Thymus (tissue), 11 donors: ENCODE measurements around the gene MYO15A. TPM values are rescaled to one million over a fixed set of nuclear protein-coding genes. Genes with fewer than 3 reads are reported as not detected.

Experiments used
- DNase-seq, 9 donors: peaks; one replicate each; pipeline ENCODE4 v3.0.0-alpha.2; 2013; ENCODE audit warnings: low spot score in 9 of 9, low read depth in 6 of 9, missing footprints in 1 of 9
- H3K27ac ChIP-seq, 2 donors: one replicate each; pipeline ENCODE4 v1.5.1; 2013; ENCODE audit warnings: control low read depth in 1 of 2, low read depth in 1 of 2, low read length in 1 of 2, mild to moderate bottlenecking in 1 of 2, moderate library complexity in 1 of 2
- H3K27me3 ChIP-seq, 2 donors: one replicate each; pipeline ENCODE4 v1.5.1; 2013; ENCODE audit warnings: low read length in 1 of 2; ENCODE audit not compliant: control insufficient read depth in 2 of 2, insufficient read depth in 1 of 2
- H3K36me3 ChIP-seq, 2 donors: one replicate each; pipeline ENCODE4 v1.5.1; 2013; ENCODE audit warnings: low read length in 1 of 2, mild to moderate bottlenecking in 1 of 2, moderate library complexity in 1 of 2; ENCODE audit not compliant: control insufficient read depth in 2 of 2, insufficient read depth in 2 of 2
- H3K4me1 ChIP-seq, 2 donors: one replicate each; pipeline ENCODE4 v1.5.1; 2013; ENCODE audit warnings: low read length in 2 of 2; ENCODE audit not compliant: control insufficient read depth in 2 of 2, insufficient read depth in 2 of 2
- H3K4me3 ChIP-seq, 2 donors: one replicate each; pipeline ENCODE4 v1.5.1; 2013; ENCODE audit warnings: low read length in 2 of 2, control low read depth in 1 of 2, mild to moderate bottlenecking in 1 of 2
- H3K9me3 ChIP-seq, 2 donors: one replicate each; pipeline ENCODE4 v1.5.1; 2013; ENCODE audit warnings: low read length in 1 of 2, mild to moderate bottlenecking in 1 of 2; ENCODE audit not compliant: control insufficient read depth in 2 of 2, insufficient read depth in 1 of 2
- WGBS: extraction: QIAGEN DNeasy Blood & Tissue Kit; methylation state at CpG from one replicate; pipeline ENCODE4 v1.1.7; 2013; 5-methylcytosine and 5-hydroxymethylcytosine counted together
- polyA plus RNA-seq: library from polyadenylated mRNA; stranded (reverse); fragments of 200-250 nt; gene quantifications from one replicate; pipeline ENCODE4 v1.2.3, GENCODE V29; 2013
- total RNA-seq: library from RNA; stranded (reverse); fragments of 120-200 nt; gene quantifications from one replicate; pipeline ENCODE4 v1.2.4, GENCODE V29; 2013
- donor health status: healthy.

The MYO15A gene
- total and polyA plus RNA-seq, 2 donors: 0.24 to 1.9 TPM

DNA sequence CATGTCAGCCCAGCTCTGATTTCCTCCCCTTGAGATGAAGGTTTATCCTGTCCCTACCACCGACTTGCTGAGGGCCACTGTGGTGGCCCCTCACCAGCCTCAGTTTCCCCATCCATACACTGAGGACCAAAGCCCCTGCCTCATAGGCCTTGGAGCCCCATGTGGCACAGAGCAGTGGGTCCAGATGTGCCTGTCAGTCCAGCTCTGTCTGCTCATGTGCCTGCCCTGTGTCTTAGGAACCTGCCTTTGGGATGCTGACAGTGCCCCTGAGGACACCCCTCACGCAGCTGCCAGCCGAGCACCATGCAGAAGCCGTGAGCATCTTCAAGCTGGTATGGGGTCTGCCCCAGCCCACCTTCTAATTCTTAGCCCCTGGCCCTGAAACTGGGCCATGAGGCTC, 35.7 kb downstream of the MYO15A start:
- no peak overlapping the region for H3K4me3 ChIP-seq
- no peaks in the 10 kb centered on the region for H3K36me3 ChIP-seq
- H3K4me1 ChIP-seq: peaks cover 0 to 6% of the 10 kb centered on the region in 2 donors
- no peak for DNase-seq
- peaks cover 0 to 4% of the 10 kb centered on the region in 2 donors for H3K27me3 ChIP-seq
- no peaks in the 10 kb centered on the region for H3K9me3 ChIP-seq
- WGBS: 91% methylated on average over 4 of the region's 4 CpGs
- no peak overlapping the region for H3K27ac ChIP-seq

DNA sequence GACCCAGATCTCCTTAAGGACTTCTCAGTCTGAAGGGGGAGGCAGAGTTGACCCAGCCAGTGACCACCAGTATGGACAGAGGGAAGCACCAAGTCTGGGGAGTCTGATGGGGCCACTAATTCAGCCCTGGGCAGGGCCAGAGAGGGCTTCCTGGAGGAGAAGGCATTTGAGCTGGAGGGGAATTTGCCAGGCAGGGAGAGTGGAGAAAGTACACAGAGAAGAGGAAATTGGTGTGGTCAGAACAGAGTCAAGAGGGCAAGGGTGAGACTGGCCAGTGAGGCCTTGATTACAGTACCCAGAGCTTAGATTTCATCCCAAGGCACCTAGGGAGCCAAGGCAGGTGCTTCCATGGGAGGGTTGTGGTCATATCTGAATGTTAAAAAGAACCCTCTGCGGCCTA, 36.3 kb downstream of the MYO15A start:
- Histone ChIP-seq H3K27me3 (peaks cover 0 to 4% of the 10 kb centered on the region in 2 donors), H3K36me3 (no peaks in the 10 kb centered on the region), H3K4me3 (no peak overlapping the region), H3K27ac (no peak overlapping the region), H3K4me1 (peaks cover 0 to 6% of the 10 kb centered on the region in 2 donors), H3K9me3 (no peaks in the 10 kb centered on the region)
- no peak for DNase-seq
- WGBS: 95% methylated on average over 1 of the region's 1 CpG

DNA sequence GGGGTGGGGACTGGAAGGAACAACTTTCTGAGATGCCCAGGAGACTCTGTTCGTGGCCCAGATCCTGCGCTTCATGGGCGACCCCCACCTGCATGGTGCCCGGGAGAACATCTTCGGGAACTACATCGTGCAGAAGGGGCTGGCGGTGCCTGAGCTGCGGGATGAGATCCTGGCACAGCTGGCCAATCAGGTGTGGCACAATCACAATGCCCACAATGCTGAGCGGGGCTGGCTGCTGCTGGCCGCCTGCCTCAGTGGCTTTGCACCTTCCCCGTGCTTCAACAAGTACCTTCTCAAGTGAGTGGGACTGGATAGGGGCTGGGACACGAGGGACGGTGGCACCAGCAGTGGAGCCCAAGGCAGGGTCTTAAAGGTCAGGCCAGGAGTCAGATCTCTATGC, 37.3 kb downstream of the MYO15A start:
- Histone ChIP-seq H3K4me1 (peaks cover 0 to 3% of the 10 kb centered on the region in 2 donors), H3K36me3 (no peaks in the 10 kb centered on the region), H3K27ac (no peak overlapping the region), H3K9me3 (no peaks in the 10 kb centered on the region), H3K4me3 (no peak overlapping the region), H3K27me3 (peaks cover 0 to 4% of the 10 kb centered on the region in 2 donors)
- no peak for DNase-seq
- WGBS: 96% methylated on average over 13 of the region's 13 CpGs

DNA sequence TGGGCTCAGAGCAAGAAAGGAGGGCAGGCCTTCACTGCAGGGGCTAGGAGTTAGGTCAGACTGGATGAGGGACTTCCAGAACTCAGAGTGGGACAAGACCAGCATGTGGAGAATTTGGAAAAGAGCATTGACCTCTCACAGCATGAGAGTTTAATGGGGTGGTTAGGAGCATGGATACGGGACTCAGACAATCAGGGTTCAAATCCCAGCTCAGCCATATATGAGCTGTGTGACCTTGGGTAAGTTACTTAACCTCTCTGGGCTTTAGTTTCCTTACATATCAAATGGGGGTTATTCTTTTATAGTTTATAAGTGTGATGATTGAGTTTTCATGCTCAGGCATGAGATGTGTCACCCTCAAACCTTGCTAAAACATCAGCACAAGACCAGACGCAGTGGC, 37.7 kb downstream of the MYO15A start:
- no peak overlapping the region for H3K27ac ChIP-seq
- no peaks in the 10 kb centered on the region for H3K9me3 ChIP-seq
- no peak overlapping the region for H3K4me3 ChIP-seq
- peaks cover 0 to 4% of the 10 kb centered on the region in 2 donors for H3K27me3 ChIP-seq
- no peaks in the 10 kb centered on the region for H3K4me1 ChIP-seq
- WGBS: 95% methylated on average over 2 of the region's 2 CpGs
- no peaks in the 10 kb centered on the region for H3K36me3 ChIP-seq
- no peak for DNase-seq

DNA sequence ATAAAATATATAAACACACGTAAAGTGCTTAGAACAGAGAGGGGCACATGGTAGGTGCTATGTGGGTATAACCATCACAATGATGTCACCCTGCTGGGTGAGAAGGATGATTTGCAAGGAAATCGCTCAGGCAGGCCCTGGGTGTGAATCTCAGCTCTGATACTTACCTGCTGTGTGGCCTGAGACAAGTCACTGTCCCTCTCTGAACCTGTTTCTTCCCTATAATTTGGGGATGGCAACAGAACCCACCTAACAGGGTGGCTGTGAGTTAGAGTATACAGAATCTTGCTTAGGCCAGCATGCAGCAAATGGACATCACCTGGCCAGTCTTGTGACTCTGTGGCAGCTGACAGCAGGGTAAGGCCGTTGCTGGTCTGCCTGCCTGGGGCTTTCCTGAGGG, 38.4 kb downstream of the MYO15A start:
- Histone ChIP-seq H3K27me3 (peaks cover 0 to 6% of the 10 kb centered on the region in 2 donors), H3K36me3 (no peaks in the 10 kb centered on the region), H3K27ac (no peak overlapping the region), H3K9me3 (no peaks in the 10 kb centered on the region), H3K4me1 (no peaks in the 10 kb centered on the region), H3K4me3 (no peak overlapping the region)
- 92% methylated on average over 3 of the region's 3 CpGs for WGBS
- DNase-seq: no peak

DNA sequence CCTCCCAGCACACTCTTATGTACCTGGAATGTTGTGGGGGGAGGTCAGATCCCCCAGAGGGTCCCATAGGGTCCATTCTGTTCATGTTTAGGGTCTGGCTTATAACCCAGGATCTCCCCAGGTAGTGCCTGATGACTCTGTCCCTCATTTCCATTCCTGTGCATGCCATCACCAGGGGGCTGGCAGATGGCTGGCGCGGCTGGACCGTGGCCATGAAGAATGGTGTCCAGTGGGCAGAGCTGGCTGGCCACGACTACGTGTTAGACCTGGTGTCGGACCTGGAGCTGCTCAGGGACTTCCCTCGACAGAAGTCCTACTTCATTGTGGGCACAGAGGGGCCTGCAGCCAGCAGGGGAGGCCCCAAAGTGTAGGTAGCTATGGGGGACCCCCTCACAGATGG, 40.0 kb downstream of the MYO15A start:
- Histone ChIP-seq H3K27me3 (peaks cover 0 to 15% of the 10 kb centered on the region in 2 donors), H3K27ac (no peak overlapping the region), H3K4me1 (peaks cover 0 to under 1% of the 10 kb centered on the region in 2 donors), H3K36me3 (no peaks in the 10 kb centered on the region), H3K9me3 (no peaks in the 10 kb centered on the region), H3K4me3 (no peak overlapping the region)
- 97% methylated on average over 7 of the region's 7 CpGs for WGBS
- DNase-seq: no peak

DNA sequence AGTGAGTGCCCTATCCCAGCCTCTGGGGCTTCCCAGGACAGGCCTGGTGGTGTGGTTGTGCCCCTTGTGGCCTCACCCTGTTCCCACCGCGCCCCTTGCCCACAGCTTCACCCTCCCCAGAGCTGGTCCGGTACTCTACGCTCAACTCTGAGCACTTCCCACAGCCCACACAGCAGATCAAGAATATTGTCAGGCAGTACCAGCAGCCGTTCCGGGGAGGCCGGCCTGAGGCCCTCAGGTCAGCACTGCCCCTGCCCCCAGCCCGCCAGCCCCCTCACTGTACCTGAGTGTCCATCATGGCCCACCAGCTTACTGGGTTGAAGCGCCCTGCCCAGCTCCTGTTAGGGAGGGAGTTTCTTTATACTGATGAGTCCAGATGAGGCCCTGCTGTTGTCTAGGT, 42.7 kb downstream of the MYO15A start:
- H3K27ac ChIP-seq: no peak overlapping the region
- DNase-seq: no peak
- H3K4me3 ChIP-seq: no peak overlapping the region
- H3K4me1 ChIP-seq: peaks cover 0 to 7% of the 10 kb centered on the region in 2 donors
- H3K9me3 ChIP-seq: peaks cover 0 to 4% of the 10 kb centered on the region in 2 donors
- WGBS: 94% methylated on average over 9 of the region's 9 CpGs
- peaks cover 0 to 39% of the 10 kb centered on the region in 2 donors for H3K27me3 ChIP-seq
- H3K36me3 ChIP-seq: no peaks in the 10 kb centered on the region

DNA sequence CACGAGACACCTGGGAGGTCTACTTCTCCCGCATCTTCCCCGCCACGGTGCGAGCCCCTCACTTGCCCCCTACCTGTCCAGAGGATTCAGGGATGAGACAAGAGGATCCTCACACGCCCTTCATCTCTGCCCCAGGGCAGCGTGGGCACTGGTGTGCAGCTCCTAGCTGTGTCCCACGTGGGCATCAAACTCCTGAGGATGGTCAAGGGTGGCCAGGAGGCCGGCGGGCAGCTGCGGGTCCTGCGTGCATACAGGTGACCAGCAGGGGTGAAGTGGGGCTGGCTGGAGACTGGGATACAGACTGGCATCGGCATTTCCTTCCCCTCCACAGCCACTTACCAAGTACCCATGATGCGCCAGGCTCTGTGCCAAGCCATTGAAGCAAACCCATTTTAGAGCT, 46.6 kb downstream of the MYO15A start:
- Histone ChIP-seq H3K27ac (no peak overlapping the region), H3K36me3 (no peaks in the 10 kb centered on the region), H3K4me3 (no peak overlapping the region), H3K9me3 (peaks cover 0 to 4% of the 10 kb centered on the region in 2 donors), H3K4me1 (peaks cover 0 to 17% of the 10 kb centered on the region in 2 donors), H3K27me3 (peaks cover 0 to 39% of the 10 kb centered on the region in 2 donors)
- 96% methylated on average over 14 of the region's 14 CpGs for WGBS
- no peak for DNase-seq

DNA sequence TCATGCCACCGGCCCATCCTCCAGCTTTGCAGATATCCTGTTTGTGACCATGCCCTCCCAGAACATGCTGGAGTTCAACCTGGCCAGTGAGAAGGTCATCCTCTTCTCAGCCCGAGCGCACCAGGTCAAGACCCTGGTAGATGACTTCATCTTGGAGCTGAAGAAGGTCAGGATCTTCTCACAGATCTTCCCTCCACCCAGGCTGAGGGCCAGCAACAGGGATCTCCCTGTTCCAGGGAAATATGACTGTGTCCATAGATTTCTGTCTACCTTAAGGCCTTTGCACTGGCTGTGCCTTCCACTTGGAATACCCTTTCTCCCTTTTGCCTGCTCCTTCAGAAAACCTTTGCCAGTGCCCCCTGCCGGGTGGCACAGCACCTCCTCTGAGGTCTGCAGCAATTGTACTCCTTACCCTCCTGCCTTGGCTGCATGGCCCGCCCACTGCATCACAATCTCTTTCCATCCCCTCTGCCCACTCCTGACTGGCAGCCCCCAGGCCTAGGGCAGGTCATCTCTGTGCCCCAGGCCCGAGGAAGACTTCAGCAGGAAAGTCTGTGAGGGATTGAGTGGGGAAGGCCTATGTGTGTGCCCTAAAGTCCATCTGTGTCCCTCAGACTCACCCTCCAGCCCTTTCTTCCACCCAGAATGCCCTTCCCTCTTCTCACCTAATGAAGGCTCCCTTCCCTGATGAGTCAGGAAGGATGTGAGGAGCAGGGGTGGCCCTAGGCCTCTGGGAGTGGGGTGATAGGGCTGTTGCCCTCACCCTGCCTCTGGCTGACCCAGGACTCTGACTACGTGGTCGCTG, 47.8 kb downstream of the MYO15A start:
- H3K4me3 ChIP-seq: no peak overlapping the region
- DNase-seq: no peak
- H3K36me3 ChIP-seq: no peaks in the 10 kb centered on the region
- H3K27ac ChIP-seq: no peak overlapping the region
- peaks cover 0 to 43% of the 10 kb centered on the region in 2 donors for H3K27me3 ChIP-seq
- peaks cover 0 to 4% of the 10 kb centered on the region in 2 donors for H3K9me3 ChIP-seq
- peaks cover 0 to 17% of the 10 kb centered on the region in 2 donors for H3K4me1 ChIP-seq
- 83% methylated on average over 8 of the region's 8 CpGs for WGBS
